OCI-LY3 (cell line): ENCODE data around the gene N4BP3.

ENCODE experiments used
- H2AFZ ChIP-seq: fragments of 200-600, 300-600 bp; shearing (Covaris generic); 2 replicates; pipeline ENCODE4 v1.6.0; 2014; ENCODE audit warnings: antibody characterized with exemption, low read depth, low read length
- H3K27ac ChIP-seq: fragments of 200-600, 300-600 bp; sonication (generic); 2 replicates; pipeline ENCODE4 v1.5.1; 2014; ENCODE audit warnings: mild to moderate bottlenecking, low read length, moderate library complexity, mixed read lengths
- H3K27me3 ChIP-seq: fragments of 200-600, 300-600 bp; sonication (generic); 2 replicates; pipeline ENCODE4 v1.6.1; 2014; ENCODE audit warnings: low read depth, low read length, mixed read lengths
- H3K36me3 ChIP-seq: fragments of 200-600, 300-600 bp; sonication (generic); replicated peaks from 2 replicates; pipeline ENCODE3; 2014; ENCODE audit warnings: low read depth, low read length, mixed read lengths
- H3K4me1 ChIP-seq: fragments of 300-600, 200-600 bp; sonication (generic); 2 replicates; pipeline ENCODE4 v1.6.1; 2014; ENCODE audit warnings: low read length, mixed read lengths
- H3K4me2 ChIP-seq: fragments of 200-600, 300-600 bp; sonication (generic); 2 replicates; pipeline ENCODE4 v1.6.1; 2014; ENCODE audit warnings: low read length, mixed read lengths
- H3K4me3 ChIP-seq: fragments of 300-600, 200-600 bp; sonication (generic); 2 replicates; pipeline ENCODE4 v1.5.1; 2014; ENCODE audit warnings: antibody characterized with exemption, mild to moderate bottlenecking, low read length, moderate library complexity
- H3K79me2 ChIP-seq: fragments of 300-600, 200-600 bp; shearing (Covaris generic); 2 replicates; pipeline ENCODE4 v1.6.1; 2014; ENCODE audit warnings: mild to moderate bottlenecking, low read length, mixed read lengths
- H3K9ac ChIP-seq: fragments of 300-600, 200-600 bp; shearing (Covaris generic); 2 replicates; pipeline ENCODE4 v1.6.0; 2014; ENCODE audit warnings: mild to moderate bottlenecking, low read length, moderate library complexity
- H3K9me3 ChIP-seq: fragments of 200-600, 300-600 bp; shearing (Covaris generic); 2 replicates; pipeline ENCODE4 v1.6.1; 2014; ENCODE audit warnings: low read length, mixed read lengths; ENCODE audit not compliant: insufficient read depth
- H4K20me1 ChIP-seq: fragments of 200-600, 300-600 bp; sonication (generic); 2 replicates; pipeline ENCODE4 v1.6.1; 2016; ENCODE audit warnings: low read length, mixed read lengths; ENCODE audit not compliant: insufficient read depth
- EZH2phosphoT487 ChIP-seq: fragments of 200-600 bp; shearing (Covaris generic); IDR thresholded peaks from 2 replicates; pipeline ENCODE4 v1.6.1; 2018; ENCODE audit warnings: antibody characterized with exemption, mixed run types, low read depth
- TF ChIP-seq, protein P1 (sequence below): fragments of 200-600, 300-600 bp; sonication (generic); IDR thresholded peaks from 2 replicates; pipeline ENCODE4 v1.5.1; 2014; ENCODE audit warnings: antibody characterized with exemption, low read length, low read depth

N4BP3 gene

DNA sequence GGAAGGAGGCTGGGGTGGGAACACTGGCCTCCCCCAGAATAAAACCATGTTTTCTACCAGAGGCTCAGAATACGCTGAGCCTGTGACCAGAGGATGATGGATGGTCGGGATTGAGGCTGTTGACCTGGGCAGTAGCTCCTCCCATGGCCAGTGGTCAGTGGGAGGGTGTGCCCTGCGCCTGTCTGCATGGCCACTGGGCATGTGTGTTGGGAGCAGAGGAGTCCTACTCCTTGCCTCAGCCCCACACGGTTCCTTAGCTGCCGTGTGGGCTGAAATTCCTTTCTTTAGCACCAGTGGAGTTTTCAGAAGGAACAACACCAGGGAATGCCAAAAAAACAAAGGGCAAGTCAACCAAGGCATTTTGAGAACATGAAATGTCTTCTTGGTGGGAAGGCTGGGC, 9.0 kb downstream of the N4BP3 start:
- H3K27ac ChIP-seq = no peak overlapping the region
- H2AFZ ChIP-seq = no peak overlapping the region
- no peaks in the 10 kb centered on the region for H4K20me1 ChIP-seq
- H3K9me3 ChIP-seq = no peaks in the 10 kb centered on the region
- H3K36me3 ChIP-seq = no peaks in the 10 kb centered on the region
- H3K79me2 ChIP-seq = no peaks in the 10 kb centered on the region
- H3K27me3 ChIP-seq = no peaks in the 10 kb centered on the region
- TF ChIP-seq, protein P1, sequence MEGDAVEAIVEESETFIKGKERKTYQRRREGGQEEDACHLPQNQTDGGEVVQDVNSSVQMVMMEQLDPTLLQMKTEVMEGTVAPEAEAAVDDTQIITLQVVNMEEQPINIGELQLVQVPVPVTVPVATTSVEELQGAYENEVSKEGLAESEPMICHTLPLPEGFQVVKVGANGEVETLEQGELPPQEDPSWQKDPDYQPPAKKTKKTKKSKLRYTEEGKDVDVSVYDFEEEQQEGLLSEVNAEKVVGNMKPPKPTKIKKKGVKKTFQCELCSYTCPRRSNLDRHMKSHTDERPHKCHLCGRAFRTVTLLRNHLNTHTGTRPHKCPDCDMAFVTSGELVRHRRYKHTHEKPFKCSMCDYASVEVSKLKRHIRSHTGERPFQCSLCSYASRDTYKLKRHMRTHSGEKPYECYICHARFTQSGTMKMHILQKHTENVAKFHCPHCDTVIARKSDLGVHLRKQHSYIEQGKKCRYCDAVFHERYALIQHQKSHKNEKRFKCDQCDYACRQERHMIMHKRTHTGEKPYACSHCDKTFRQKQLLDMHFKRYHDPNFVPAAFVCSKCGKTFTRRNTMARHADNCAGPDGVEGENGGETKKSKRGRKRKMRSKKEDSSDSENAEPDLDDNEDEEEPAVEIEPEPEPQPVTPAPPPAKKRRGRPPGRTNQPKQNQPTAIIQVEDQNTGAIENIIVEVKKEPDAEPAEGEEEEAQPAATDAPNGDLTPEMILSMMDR = no peak
- no peak for TF ChIP-seq EZH2phosphoT487
- no peak overlapping the region for H3K4me3 ChIP-seq
- H3K4me2 ChIP-seq = no peak overlapping the region
- peaks cover 16% of the 10 kb centered on the region for H3K4me1 ChIP-seq
- H3K9ac ChIP-seq = no peak overlapping the region

DNA sequence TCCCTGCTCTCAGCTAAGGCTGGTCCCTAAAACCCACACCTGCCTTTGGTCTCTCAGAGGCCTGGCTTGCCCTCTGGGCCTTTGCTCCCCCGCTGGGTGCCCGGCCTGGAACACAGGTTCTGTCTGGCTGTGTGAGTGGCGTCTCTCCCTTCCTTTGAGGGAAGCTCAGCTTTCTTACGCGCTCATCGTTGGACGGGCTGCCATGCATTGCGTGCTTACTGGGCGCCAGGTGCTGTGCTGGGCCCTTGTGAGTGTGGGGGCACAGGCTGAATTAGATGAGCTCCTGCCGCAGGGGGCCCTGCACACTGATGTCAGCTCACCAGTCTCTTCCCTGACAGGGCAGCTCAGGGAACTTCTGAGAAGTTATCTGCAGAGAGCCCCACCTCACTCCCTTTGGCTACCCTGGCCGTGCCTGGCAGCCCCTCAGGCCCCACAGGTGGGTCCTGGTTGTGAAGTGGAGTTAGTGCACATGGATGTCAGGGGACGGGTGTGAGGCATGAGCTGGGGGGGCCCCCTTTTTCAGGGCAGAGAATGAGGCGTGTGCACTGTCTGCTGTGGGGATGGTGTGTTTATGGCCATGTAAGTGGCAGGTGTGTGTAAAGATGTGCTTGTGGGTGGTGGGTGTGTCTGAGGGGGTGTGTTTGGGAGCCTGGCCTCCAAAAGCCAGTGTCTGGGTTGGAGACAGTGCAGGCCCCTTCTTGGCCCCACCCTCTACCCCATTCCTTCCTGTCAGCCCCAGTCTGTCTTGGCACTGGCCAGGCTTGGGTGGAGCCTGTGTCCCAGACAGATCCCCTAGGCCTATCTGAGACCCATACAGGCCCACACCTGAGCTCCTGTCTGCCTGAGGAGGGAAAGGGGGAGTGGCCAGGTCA, 10.0 kb downstream of the N4BP3 start:
- Histone ChIP-seq H3K4me2 (no peak overlapping the region), H3K4me3 (no peak overlapping the region), H3K27ac (no peak overlapping the region), H2AFZ (no peak overlapping the region), H3K4me1 (peaks cover 8% of the 10 kb centered on the region; the same call in 1 of the 2 replicates), H3K36me3 (no peaks in the 10 kb centered on the region), H3K27me3 (no peaks in the 10 kb centered on the region), H4K20me1 (no peaks in the 10 kb centered on the region), H3K9me3 (no peaks in the 10 kb centered on the region), H3K9ac (no peak overlapping the region), H3K79me2 (no peaks in the 10 kb centered on the region)
- TF ChIP-seq EZH2phosphoT487 = no peak
- TF ChIP-seq, protein P1 = no peak

DNA sequence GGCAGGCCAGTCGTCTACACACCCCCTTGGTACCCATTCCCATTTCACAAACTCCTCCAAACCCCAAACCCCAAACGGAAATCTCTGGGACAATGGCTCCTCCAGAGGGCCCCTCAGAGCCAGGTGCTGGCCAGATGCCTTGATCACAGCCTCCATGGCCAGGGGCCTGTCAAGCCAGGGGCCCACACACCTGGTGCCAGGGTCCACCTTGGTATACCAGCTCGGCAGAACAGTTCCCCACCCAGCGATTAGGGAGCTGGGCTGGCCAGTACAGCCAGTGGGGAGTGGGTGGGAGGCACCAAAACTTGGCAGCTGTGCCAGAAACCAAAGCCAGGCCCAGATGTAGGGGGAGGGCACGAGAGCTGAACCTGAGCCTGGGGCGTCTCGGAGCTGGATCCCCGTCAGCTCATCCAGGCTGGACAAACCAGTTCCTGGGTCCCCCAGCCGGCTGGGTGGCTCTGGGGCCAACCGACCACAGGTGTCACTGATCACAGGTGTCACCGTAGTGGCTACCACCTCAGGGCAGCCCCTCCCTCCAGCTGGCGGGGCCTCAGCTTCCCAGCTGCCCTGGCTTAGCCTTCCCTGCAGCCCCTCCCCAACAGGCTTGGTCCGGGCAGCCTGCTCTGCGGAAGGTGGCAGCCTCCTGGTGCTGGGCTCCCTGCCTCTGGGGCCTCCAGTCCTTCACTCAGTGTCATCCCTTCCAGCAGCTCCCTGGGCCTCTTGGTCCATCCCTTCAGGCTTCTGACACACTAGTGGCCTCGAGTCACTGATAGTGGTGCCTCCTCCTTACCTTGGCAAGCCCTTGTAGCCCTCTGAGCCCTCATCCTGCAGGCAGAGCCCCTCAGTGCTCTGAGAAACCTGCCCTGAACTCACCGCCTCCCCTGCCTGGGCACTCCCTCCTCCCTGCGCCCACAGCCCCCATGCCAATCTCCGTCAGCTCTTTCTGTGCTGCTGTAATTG, 10.9 kb downstream of the N4BP3 start:
- H3K4me3 ChIP-seq = no peak overlapping the region
- H3K36me3 ChIP-seq = no peaks in the 10 kb centered on the region
- H3K9ac ChIP-seq = no peak overlapping the region
- no peak overlapping the region for H3K27ac ChIP-seq
- H3K27me3 ChIP-seq = no peaks in the 10 kb centered on the region
- H3K4me2 ChIP-seq = no peak overlapping the region
- H3K79me2 ChIP-seq = no peaks in the 10 kb centered on the region
- peaks cover 8% of the 10 kb centered on the region; the same call in 1 of the 2 replicates for H3K4me1 ChIP-seq
- H4K20me1 ChIP-seq = no peaks in the 10 kb centered on the region
- no peaks in the 10 kb centered on the region for H3K9me3 ChIP-seq
- TF ChIP-seq EZH2phosphoT487 = no peak
- TF ChIP-seq, protein P1 = no peak
- H2AFZ ChIP-seq = no peak overlapping the region

DNA sequence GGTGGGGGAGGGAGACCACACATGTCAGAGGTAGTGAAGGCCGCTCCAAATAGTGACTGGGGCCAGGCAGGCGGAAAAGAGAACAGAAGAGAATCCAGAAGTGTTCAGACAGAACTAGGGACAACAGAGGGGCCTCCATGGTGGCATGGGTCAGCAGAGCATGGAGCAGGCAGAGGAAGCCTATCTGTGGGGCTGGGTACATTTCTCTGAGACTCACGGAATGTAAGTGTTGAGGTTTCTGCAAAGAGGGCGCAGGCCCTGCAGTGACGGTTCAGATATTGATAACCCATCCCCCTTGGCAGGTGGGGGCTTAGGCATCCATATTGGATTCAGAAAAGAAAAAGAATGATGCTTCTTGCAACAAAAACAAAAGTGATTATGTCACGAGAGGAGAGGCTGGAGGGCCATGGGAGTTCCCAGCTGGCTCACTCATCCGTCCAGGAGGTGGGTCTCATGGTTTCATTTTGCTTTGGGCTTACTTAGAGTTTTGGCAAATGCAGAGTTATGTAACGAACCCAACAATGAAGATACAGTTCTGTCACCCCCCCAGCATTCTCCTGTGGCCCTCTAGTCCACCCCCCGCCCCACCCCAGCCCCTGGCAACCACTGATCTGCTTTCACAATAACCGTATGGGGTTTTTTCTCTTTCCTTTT, 12.0 kb downstream of the N4BP3 start:
- Histone ChIP-seq H3K4me3 (no peak overlapping the region), H3K79me2 (peaks cover 2% of the 10 kb centered on the region; the same call in 1 of the 2 replicates), H3K27ac (no peak overlapping the region), H3K4me1 (peaks cover 8% of the 10 kb centered on the region; the same call in 1 of the 2 replicates), H2AFZ (no peak overlapping the region), H3K27me3 (no peaks in the 10 kb centered on the region), H3K36me3 (no peaks in the 10 kb centered on the region), H3K9me3 (no peaks in the 10 kb centered on the region), H4K20me1 (no peaks in the 10 kb centered on the region), H3K9ac (no peak overlapping the region), H3K4me2 (no peak overlapping the region)
- TF ChIP-seq, protein P1 = no peak
- no peak for TF ChIP-seq EZH2phosphoT487
